Hematopoietic multipotent progenitor cell (in vitro differentiated cells): ENCODE data around the gene PAWR. TPM values are rescaled to one million over a fixed set of nuclear protein-coding genes. Genes with fewer than 3 reads are reported as not detected.

Experiments
- DNase-seq, 3 donors: peaks; one replicate each; pipeline ENCODE4 v3.0.0-alpha.2; 2011 to 2015; ENCODE audit warnings: low read depth in 2 of 3, low spot score in 2 of 3
- total RNA-seq: library from RNA; depleted of rRNA; stranded (reverse); fragments of >200 nt; gene quantifications from one replicate; pipeline ENCODE4 v1.2.3, GENCODE V29; 2012

PAWR gene
- 40.9 TPM for total RNA-seq

GRCh38 chr12:79690638-79691510, at the start of gene PAWR:
PAWR (minus strand) TSS chr12:79690964; CDS start chr12:79690244, 720 bp downstream.
- peak in 2 of 3 donors; percentile 70 to 73 for DNase-seq

GRCh38 chr12:79737875-79738718, 47.3 kb upstream of the PAWR start:
- peak; percentile 0 to 69 (median 50) for DNase-seq

GRCh38 chr12:79732638-79733037, 41.9 kb upstream of the PAWR start:
- peak in 1 of 3 donors; percentile 6 for DNase-seq

GRCh38 chr12:79725987-79726386, 35.2 kb upstream of the PAWR start:
- DNase-seq, result no peak

GRCh38 chr12:79717006-79717405, 26.2 kb upstream of the PAWR start:
- no peak for DNase-seq

- no peak for DNase-seq
Observed at GRCh38 chr12:79715308-79715707, 24.5 kb upstream of the PAWR start.

- DNase-seq, result no peak
Observed at GRCh38 chr12:79710707-79711483, 20.1 kb upstream of the PAWR start.

- no peak for DNase-seq
Observed at GRCh38 chr12:79707830-79708229, 17.1 kb upstream of the PAWR start.

GRCh38 chr12:79706676-79707075, 15.9 kb upstream of the PAWR start:
- DNase-seq, result no peak

- no peak for DNase-seq
Observed at GRCh38 chr12:79706156-79706555, 15.4 kb upstream of the PAWR start.

GRCh38 chr12:79698966-79699365, 8.2 kb upstream of the PAWR start:
- no peak for DNase-seq

- DNase-seq, result no peak
Observed at GRCh38 chr12:79696416-79696815, 5.7 kb upstream of the PAWR start.

- DNase-seq, result no peak
Observed at GRCh38 chr12:79692860-79693577, 2.3 kb upstream of the PAWR start.

- no peak for DNase-seq
Observed at GRCh38 chr12:79691511-79692248, 916 bp upstream of the PAWR start.

- peak in 1 of 3 donors; percentile 39 for DNase-seq
Observed at GRCh38 chr12:79690142-79690637, 574 bp downstream of the PAWR start.

GRCh38 chr12:79689477-79690141, 1.2 kb downstream of the PAWR start:
- peak in 2 of 3 donors; percentile 57 to 63 for DNase-seq

- DNase-seq, result peak in 1 of 3 donors; percentile 15
Observed at GRCh38 chr12:79689061-79689476, 1.7 kb downstream of the PAWR start.

GRCh38 chr12:79688376-79689060, 2.2 kb downstream of the PAWR start:
- peak in 1 of 3 donors; percentile 46 for DNase-seq
